A673 (cell line): ENCODE measurements around the gene CCDC82. TPM values are rescaled to one million over a fixed set of nuclear protein-coding genes. Genes with fewer than 3 reads are reported as not detected.

Experiments
- BruUV-seq: library from RNA; stranded (reverse); fragments of 400-500 nt; replicated peaks from 2 replicates; lab custom pipeline; 2021; lab: Mats Ljungman, UMichigan
- CTCF ChIA-PET: fragments of 300-600 bp; sonication (Branson Sonifier 250); formaldehyde crosslinking; loops from one replicate; lab custom pipeline; 2022; ENCODE audit warnings: antibody characterized with exemption; lab: Charles Lee
- POLR2A ChIA-PET: fragments of 300-600 bp; sonication (Branson Sonifier 250); formaldehyde crosslinking; loops from one replicate; lab custom pipeline; 2022; ENCODE audit warnings: antibody characterized with exemption; ENCODE audit not compliant: low non-redundant PET; lab: Charles Lee
- DNase-seq: peaks from one replicate; pipeline ENCODE4 v3.0.0-alpha.2; 2015; ENCODE audit warnings: low spot score
- H3K27ac ChIP-seq: fragments of 200-600 bp; sonication (generic); 2 replicates; pipeline ENCODE4 v1.5.1; 2016; ENCODE audit warnings: mixed run types, low read depth, mild to moderate bottlenecking, mixed read lengths, antibody characterized with exemption, low read length; ENCODE audit not compliant: poor library complexity, severe bottlenecking
- H3K27me3 ChIP-seq: fragments of 200-600 bp; sonication (generic); replicated peaks from 2 replicates; pipeline ENCODE4 v1.6.1; 2017; ENCODE audit warnings: mixed run types, low read depth, mild to moderate bottlenecking, mixed read lengths, antibody characterized with exemption, low read length; ENCODE audit not compliant: insufficient read depth, poor library complexity
- H3K36me3 ChIP-seq: fragments of 200-600 bp; sonication (generic); 2 replicates; pipeline ENCODE4 v1.6.1; 2016; ENCODE audit warnings: mixed run types, mild to moderate bottlenecking, mixed read lengths, antibody characterized with exemption, low read length; ENCODE audit not compliant: insufficient read depth, poor library complexity, severe bottlenecking
- H3K4me1 ChIP-seq: fragments of 200-600 bp; sonication (generic); 2 replicates; pipeline ENCODE4 v1.6.1; 2017; ENCODE audit warnings: mixed run types, mild to moderate bottlenecking, mixed read lengths, antibody characterized with exemption, low read length; ENCODE audit not compliant: insufficient read depth, poor library complexity, severe bottlenecking
- H3K4me3 ChIP-seq: fragments of 200-600 bp; sonication (generic); 2 replicates; pipeline ENCODE4 v1.5.1; 2016; ENCODE audit warnings: low read depth, mixed run types, mild to moderate bottlenecking, mixed read lengths, low read length; ENCODE audit not compliant: poor library complexity, severe bottlenecking
- H3K9me3 ChIP-seq: fragments of 200-600 bp; sonication (generic); 2 replicates; pipeline ENCODE4 v1.6.1; 2016; ENCODE audit warnings: mixed run types, low read depth, mild to moderate bottlenecking, mixed read lengths, antibody characterized with exemption, low read length; ENCODE audit not compliant: poor library complexity, severe bottlenecking
- CTCF ChIP-seq: fragments of 300-800, 200-600 bp; sonication (generic); conservative IDR thresholded peaks from 2 replicates; pipeline ENCODE4 v1.5.1; 2017; ENCODE audit warnings: low read depth, mild to moderate bottlenecking, antibody characterized with exemption, low read length, moderate library complexity, mixed read lengths
- EZH2 ChIP-seq: fragments of 200-600 bp; sonication (generic); IDR thresholded peaks from 2 replicates; pipeline ENCODE4 v1.6.1; 2017; ENCODE audit warnings: borderline replicate concordance, low read depth, mild to moderate bottlenecking, mixed read lengths, antibody characterized with exemption, low read length; ENCODE audit not compliant: poor library complexity, severe bottlenecking
- intact Hi-C: fragments of 100-400 bp; cut with micrococcal nuclease; formaldehyde crosslinking; loops from one replicate; pipeline ENCODE4 v1.10.0; 2022; ENCODE audit not compliant: unreplicated experiment
- total RNA-seq: library from RNA; stranded (reverse); gene quantifications from 2 replicates; pipeline ENCODE4 v1.2.3, GENCODE V29; 2021

Gene CCDC82
- total RNA-seq, 1 experiment from 2014 or later, result 33.1 TPM

- no peak overlapping the region for H3K27ac ChIP-seq
- H3K9me3 ChIP-seq, result no peaks in the 10 kb centered on the region
- TF ChIP-seq EZH2, result no peak
- TF ChIP-seq CTCF, result no peak
- H3K4me1 ChIP-seq, result peaks cover 9% of the 10 kb centered on the region
- H3K27me3 ChIP-seq, result no peaks in the 10 kb centered on the region
- no TSS peak for BruUV-seq
- ChIA-PET POLR2A (no interaction called here), CTCF (no interaction called here)
- intact Hi-C loops, result no loop called here
- no peak overlapping the region for H3K4me3 ChIP-seq
- DNase-seq, result no peak
- H3K36me3 ChIP-seq, result no peaks in the 10 kb centered on the region
These were observed 71.3 kb downstream of the CCDC82 start for GRCh38 chr11:96318399-96318798.

GRCh38 chr11:96317985-96318384 lies 71.7 kb downstream of the CCDC82 start:
- Histone ChIP-seq H3K4me3 (no peak overlapping the region), H3K4me1 (peaks cover 9% of the 10 kb centered on the region), H3K27me3 (no peaks in the 10 kb centered on the region), H3K9me3 (no peaks in the 10 kb centered on the region), H3K36me3 (no peaks in the 10 kb centered on the region), H3K27ac (no peak overlapping the region)
- no peak for DNase-seq
- CTCF ChIA-PET, result no interaction called here
- TF ChIP-seq CTCF (no peak), EZH2 (no peak)
- POLR2A ChIA-PET, result no interaction called here
- intact Hi-C loops, result no loop called here
- BruUV-seq, result no TSS peak

GRCh38 chr11:96317571-96317970 lies 72.1 kb downstream of the CCDC82 start:
- ChIA-PET CTCF (no interaction called here), POLR2A (no interaction called here)
- no peaks in the 10 kb centered on the region for H3K9me3 ChIP-seq
- intact Hi-C loops, result no loop called here
- H3K36me3 ChIP-seq, result no peaks in the 10 kb centered on the region
- TF ChIP-seq CTCF, result no peak
- no peak overlapping the region for H3K4me3 ChIP-seq
- H3K27me3 ChIP-seq, result no peaks in the 10 kb centered on the region
- peaks cover 9% of the 10 kb centered on the region for H3K4me1 ChIP-seq
- H3K27ac ChIP-seq, result no peak overlapping the region
- no peak for DNase-seq
- BruUV-seq, result no TSS peak
